Suppressor macrophage treated with lipopolysaccharide for 4 hours (primary cell): ENCODE data around the gene WDFY2.

Experiments
- DNase-seq: peaks from one replicate; pipeline ENCODE4 v3.0.0-alpha.2; 2020

WDFY2 gene

GRCh38 chr13:51777921-51778320, 193.7 kb downstream of the WDFY2 start:
- no peak for DNase-seq

- peak; percentile 6 for DNase-seq
Measured at GRCh38 chr13:51778392-51778791, 194.1 kb downstream of the WDFY2 start.

GRCh38 chr13:51780099-51780498, 195.8 kb downstream of the WDFY2 start:
- no peak for DNase-seq

GRCh38 chr13:51781246-51782022, 197.2 kb downstream of the WDFY2 start:
- DNase-seq = peak; percentile 16

- DNase-seq = no peak
Measured at GRCh38 chr13:51782026-51782710, 197.9 kb downstream of the WDFY2 start.

GRCh38 chr13:51783428-51784094, 199.3 kb downstream of the WDFY2 start:
- no peak for DNase-seq

- no peak for DNase-seq
Measured at GRCh38 chr13:51784097-51784496, 199.8 kb downstream of the WDFY2 start.

GRCh38 chr13:51785712-51786424, 201.6 kb downstream of the WDFY2 start:
- no peak for DNase-seq

- DNase-seq = no peak
Measured at GRCh38 chr13:51786425-51787265, 202.4 kb downstream of the WDFY2 start.

GRCh38 chr13:51793570-51794271, 209.5 kb downstream of the WDFY2 start:
- peak; percentile 50 for DNase-seq

GRCh38 chr13:51794964-51795363, 210.7 kb downstream of the WDFY2 start:
- no peak for DNase-seq

- no peak for DNase-seq
Measured at GRCh38 chr13:51795419-51795818, 211.2 kb downstream of the WDFY2 start.

GRCh38 chr13:51796546-51796945, 212.3 kb downstream of the WDFY2 start:
- no peak for DNase-seq

GRCh38 chr13:51797664-51798488, 213.6 kb downstream of the WDFY2 start:
- no peak for DNase-seq

GRCh38 chr13:51799261-51799660, 215.0 kb downstream of the WDFY2 start:
- no peak for DNase-seq

- DNase-seq = no peak
Measured at GRCh38 chr13:51800486-51800885, 216.2 kb downstream of the WDFY2 start.

GRCh38 chr13:51801631-51802099, 217.4 kb downstream of the WDFY2 start:
- peak; percentile 36 for DNase-seq

GRCh38 chr13:51802631-51803418, 218.6 kb downstream of the WDFY2 start:
- no peak for DNase-seq

- DNase-seq = peak; percentile 92
Measured at GRCh38 chr13:51803422-51804294, 219.4 kb downstream of the WDFY2 start, which contains the start of gene DHRS12. Gene DHRS12 (minus strand): TSS chr13:51804163. CDS start chr13:51799659, 4,504 bp downstream.
